NB4 (cell line): Measurements from ENCODE around the gene EXOC6B.

ENCODE experiments used
- CTCF ChIP-seq: IDR thresholded peaks from one replicate; pipeline ENCODE4 v1.5.1; 2012; ENCODE audit warnings: low read depth, low read length
- MAX ChIP-seq: IDR thresholded peaks from 2 replicates; pipeline ENCODE4 v1.6.1; 2011; ENCODE audit warnings: low read depth, low read length
- MYC ChIP-seq: IDR thresholded peaks from 2 replicates; pipeline ENCODE4 v1.6.1; 2011; ENCODE audit warnings: low read depth, low read length
- POLR2A ChIP-seq: IDR thresholded peaks from 2 replicates; pipeline ENCODE4 v1.6.1; 2011; ENCODE audit warnings: mild to moderate bottlenecking; ENCODE audit not compliant: insufficient read length; ENCODE audit errors: extremely low read depth

- TF ChIP-seq CTCF (no peak), MAX (no peak), POLR2A (no peak), MYC (no peak)
Observed at GRCh38 chr2:72349016-72349415, 476.8 kb downstream of the EXOC6B start.
